ENCODE data around the gene TMED7. TPM values are rescaled to one million over a fixed set of nuclear protein-coding genes. Genes with fewer than 3 reads are reported as not detected.
A peak's percentile ranks its signal among the peaks of the same experiment; 100 is the strongest.
"Not testable (repeated sequence)": the region's sequence is repeated elsewhere in the genome, so short reads cannot be mapped to it uniquely, and the experiment has no call there.

TMED7 gene
- total RNA-seq: 48.4 TPM

GRCh38 chr5:115625579-115626444 lies at the start of gene TMED7:
Gene TMED7 (minus strand): TSS chr5:115626036. CDS start chr5:115625792, 244 bp downstream.
- intact Hi-C loops (cut with DNase I): loop anchor here (5.0 kb wide), 1 partner anchor 216 kb away; the partner anchor contains the start of genes AP3S1 and ATG12
- Histone ChIP-seq H3K27ac (peak within 1 kb of the TSS; percentile 94), H3K4me1 (peaks cover 39% of the 10 kb centered on the region), H3K27me3 (no peaks in the 10 kb centered on the region), H3K9me3 (no peaks in the 10 kb centered on the region), H3K36me3 (no peaks in the 10 kb centered on the region), H3K4me3 (peak within 1 kb of the TSS; percentile 73 to 90)
- DNase-seq (ENCODE audit: extremely low spot score in 2 of 2): peak; percentile 98
- TF ChIP-seq POLR2AphosphoS5 (IDR thresholded peaks at IDR 0.05; ENCODE audit: insufficient read depth in 1 of 2, low read depth in 1 of 2) (peak; percentile 91 to 95), POLR2A (IDR thresholded peaks at IDR 0.05) (peak in 1 of 2 donors; percentile 83), CTCF (IDR thresholded peaks at IDR 0.05) (peak in 1 of 3 experiments; percentile 24)

- H3K27ac ChIP-seq; H3K36me3 ChIP-seq; H3K9me3 ChIP-seq; H3K4me3 ChIP-seq; H3K27me3 ChIP-seq; H3K4me1 ChIP-seq; intact Hi-C loops (cut with DNase I); DNase-seq (ENCODE audit: extremely low spot score in 2 of 2): not testable (repeated sequence)
Measured at GRCh38 chr5:115674782-115675181, 48.9 kb upstream of the TMED7 start.

- no peak for DNase-seq (ENCODE audit: extremely low spot score in 2 of 2)
- intact Hi-C loops (cut with DNase I): no loop called here
- no peak for TF ChIP-seq POLR2AphosphoS5 (IDR thresholded peaks at IDR 0.05; ENCODE audit: insufficient read depth in 1 of 2, low read depth in 1 of 2)
- no peak for TF ChIP-seq CTCF (IDR thresholded peaks at IDR 0.05)
- no peak for TF ChIP-seq POLR2A (IDR thresholded peaks at IDR 0.05)
Measured at GRCh38 chr5:115673596-115673995, 47.8 kb upstream of the TMED7 start.

GRCh38 chr5:115671939-115672338 lies 46.1 kb upstream of the TMED7 start:
- TF ChIP-seq CTCF (IDR thresholded peaks at IDR 0.05) (no peak), POLR2A (IDR thresholded peaks at IDR 0.05) (no peak), POLR2AphosphoS5 (IDR thresholded peaks at IDR 0.05; ENCODE audit: insufficient read depth in 1 of 2, low read depth in 1 of 2) (no peak)
- DNase-seq (ENCODE audit: extremely low spot score in 2 of 2): no peak
- Histone ChIP-seq H3K4me1 (no peaks in the 10 kb centered on the region), H3K4me3 (no peak overlapping the region), H3K27me3 (no peaks in the 10 kb centered on the region), H3K27ac (no peak overlapping the region), H3K9me3 (no peaks in the 10 kb centered on the region), H3K36me3 (no peaks in the 10 kb centered on the region)
- intact Hi-C loops (cut with DNase I): no loop called here

More at GRCh38 chr5:115673596-115673995, 47.8 kb upstream of the TMED7 start:
- Histone ChIP-seq H3K27ac (no peak overlapping the region), H3K27me3 (no peaks in the 10 kb centered on the region), H3K36me3 (no peaks in the 10 kb centered on the region), H3K4me3 (no peak overlapping the region), H3K4me1 (no peaks in the 10 kb centered on the region), H3K9me3 (no peaks in the 10 kb centered on the region)

GRCh38 chr5:115666023-115666422 lies 40.2 kb upstream of the TMED7 start:
- Histone ChIP-seq H3K4me3 (no peak overlapping the region), H3K27ac (no peak overlapping the region), H3K4me1 (no peaks in the 10 kb centered on the region), H3K27me3 (no peaks in the 10 kb centered on the region), H3K9me3 (no peaks in the 10 kb centered on the region), H3K36me3 (no peaks in the 10 kb centered on the region)
- TF ChIP-seq POLR2A (IDR thresholded peaks at IDR 0.05): no peak
- no peak for TF ChIP-seq POLR2AphosphoS5 (IDR thresholded peaks at IDR 0.05; ENCODE audit: insufficient read depth in 1 of 2, low read depth in 1 of 2)
- no peak for TF ChIP-seq CTCF (IDR thresholded peaks at IDR 0.05)
- intact Hi-C loops (cut with DNase I): no loop called here
- no peak for DNase-seq (ENCODE audit: extremely low spot score in 2 of 2)

Data from vagina (tissue), 2 donors.